Ovary (tissue), 10 donors: ENCODE data around the gene PIBF1. TPM values are rescaled to one million over a fixed set of nuclear protein-coding genes. Genes with fewer than 3 reads are reported as not detected.

Experiments
- DNase-seq, 5 donors: peaks; one replicate each; pipeline ENCODE4 v3.0.0-alpha.2; 2019 to 2020
- H3K27ac ChIP-seq, 2 donors: fragments of 200-600 bp; one replicate each; pipeline versions ENCODE4 v1.5.1 to v1.8.0; 2019 to 2022
- H3K27me3 ChIP-seq: fragments of 200-600 bp; one replicate; pipeline ENCODE4 v1.8.0; 2022
- H3K36me3 ChIP-seq: fragments of 200-600 bp; sonication (generic); one replicate; pipeline ENCODE4 v1.5.1; 2019
- H3K4me1 ChIP-seq: one replicate; pipeline ENCODE4 v1.8.1; 2013; ENCODE audit warnings: mild to moderate bottlenecking, moderate library complexity; ENCODE audit not compliant: insufficient read depth
- H3K4me3 ChIP-seq: fragments of 200-600 bp; sonication (generic); one replicate; pipeline ENCODE4 v1.5.1; 2017
- H3K9me3 ChIP-seq, 2 donors: fragments of 200-600 bp in 1 of 2; sonication (generic) in 1 of 2; one replicate each; pipeline versions ENCODE4 v1.5.1 to v1.8.1; 2013 to 2019; ENCODE audit warnings: mild to moderate bottlenecking in 1 of 2, moderate library complexity in 1 of 2
- CTCF ChIP-seq, 3 donors: fragments of 450-650 bp in 2 of 3; fragments of 200-600 bp in 1 of 3; IDR thresholded peaks; one replicate each; pipeline versions ENCODE4 v1.5.1 to v1.8.0; 2016 to 2022; ENCODE audit warnings: antibody characterized with exemption in 3 of 3, mild to moderate bottlenecking in 1 of 3
- EP300 ChIP-seq: sonication (generic); formaldehyde crosslinking; IDR thresholded peaks from one replicate; pipeline ENCODE4 v1.6.1; 2017; ENCODE audit warnings: antibody characterized with exemption
- POLR2A ChIP-seq: fragments of 450-650 bp; IDR thresholded peaks from one replicate; pipeline ENCODE4 v1.6.1; 2017; ENCODE audit warnings: antibody characterized with exemption, mild to moderate bottlenecking, moderate library complexity
- WGBS, 3 donors: extraction: QIAGEN DNeasy Blood & Tissue Kit in 1 of 3; methylation state at CpG; one replicate each; pipeline versions ENCODE4 v1.1.5 to v1.1.7; 2013 to 2017; 5-methylcytosine and 5-hydroxymethylcytosine counted together
- intact Hi-C, 4 donors: fragments of 100-400 bp; cut with DNase I; formaldehyde crosslinking; loops; one replicate each; pipeline versions ENCODE4 v1.11.0 to v1.15.1; 2022 to 2023
- long read RNA-seq, 3 donors: library from polyadenylated mRNA in 2 of 3; unstranded in 2 of 3; transcript quantifications; one replicate each; pipeline ENCODE4 v2.0.0 and lab custom pipeline, GENCODE V29; 2021 to 2026
- polyA plus RNA-seq, 2 donors: library from polyadenylated mRNA; stranded (reverse); fragments of 200-250 nt in 1 of 2; fragments of 350-450 nt in 1 of 2; fragmentation: Illumina TruSeq in 1 of 2; extraction: RNeasy Lipid Tissue Mini Kit (QIAGEN cat#74804) in 1 of 2; gene quantifications; one replicate each; pipeline ENCODE4 v1.2.3, GENCODE V29; 2013 to 2014
- total RNA-seq, 7 donors: library from RNA; depleted of rRNA in 2 of 7; stranded (reverse); fragments of >200 nt in 2 of 7; fragmentation: NEBNext Ultra II Directional in 3 of 7; extraction: Animal tissue kit (Norgen Biotek cat#: 25700) in 3 of 7; gene quantifications; one replicate each; pipeline versions ENCODE4 v1.1.0 to v1.2.4, GENCODE V29; 2016 to 2023
- donor health status: DM: no; HTN: no; CAD: no; lungs with moderate emphysema.
- donor health status: DM: no; HTN: no; CAD: no.
- donor health status: Bipolar disorder and iron deficiency.
- donor health status: DM: yes; HTN: yes; CAD: no.
- donor health status: DM: no; HTN: no; CAD: no.
- donor health status: DM: yes; HTN: yes; CAD: no.

PIBF1 gene
- total RNA-seq (10 to 100 TPM; 18.2 to 45.7 (median 24.5) TPM), polyA plus RNA-seq (10 to 100 TPM in 1 of 2 donors, 1 to 10 TPM in 1; 9.8 to 13.9 TPM)
- long read RNA-seq, donor 1, partial matches to known transcripts = 53 of 65 reads
- long read RNA-seq, donor 1, other reads (novel, unspliced or antisense) = 9 of 65 reads
- long read RNA-seq, donor 2, transcript PIBF1-201 (18 exons, 3,154 nt) = major isoform, 5 of 12 reads
- long read RNA-seq, donor 2, partial matches to known transcripts = 6 of 12 reads
- long read RNA-seq, donor 2, other reads (novel, unspliced or antisense) = 0 of 12 reads
- long read RNA-seq, donor 3, transcript PIBF1-201 (18 exons, 3,154 nt) = major isoform, 27 of 38 reads
- long read RNA-seq, donor 3, partial matches to known transcripts = 4 of 38 reads
- long read RNA-seq, donor 3, other reads (novel, unspliced or antisense) = 7 of 38 reads

GRCh38 chr13:72781451-72782439 lies at the start of gene PIBF1, which contains the start of gene DIS3:
Gene PIBF1 (plus strand): TSS chr13:72782133. CDS start chr13:72783470, 1,337 bp downstream.
Gene DIS3 (minus strand): TSS chr13:72781900. CDS start chr13:72781832, 68 bp downstream.
- H3K4me1 ChIP-seq = peaks cover 2% of the 10 kb centered on the region
- no peaks in the 10 kb centered on the region for H3K36me3 ChIP-seq
- no peak for TF ChIP-seq CTCF (IDR thresholded peaks at IDR 0.05)
- TF ChIP-seq POLR2A = peak; percentile 59
- peak; percentile 84 for TF ChIP-seq EP300
- DNase-seq = peak; percentile 95 to 97 (median 95)
- H3K9me3 ChIP-seq = no peaks in the 10 kb centered on the region
- H3K4me3 ChIP-seq = peak within 1 kb of the TSS; percentile 98
- WGBS, 3 donors = 0% methylated on average over 57 to 81 of the region's 81 CpGs
- intact Hi-C loops = no loop called here
- H3K27me3 ChIP-seq = no peaks in the 10 kb centered on the region
- peak within 1 kb of the TSS; percentile 18 to 60 for H3K27ac ChIP-seq

GRCh38 chr13:72737033-72737432 lies 44.9 kb upstream of the PIBF1 start:
- TF ChIP-seq POLR2A (no peak), CTCF (IDR thresholded peaks at IDR 0.05) (no peak), EP300 (no peak)
- DNase-seq = no peak
- Histone ChIP-seq H3K27ac (no peak overlapping the region), H3K4me1 (no peaks in the 10 kb centered on the region), H3K36me3 (no peaks in the 10 kb centered on the region), H3K9me3 (no peaks in the 10 kb centered on the region), H3K27me3 (no peaks in the 10 kb centered on the region), H3K4me3 (no peak overlapping the region)
- intact Hi-C loops = no loop called here
- WGBS, 3 donors = 87 to 92% (median 92%) methylated on average over 3 of the region's 3 CpGs

- H3K9me3 ChIP-seq = no peaks in the 10 kb centered on the region
- intact Hi-C loops = no loop called here
- no peak overlapping the region for H3K27ac ChIP-seq
- H3K36me3 ChIP-seq = no peaks in the 10 kb centered on the region
- no peaks in the 10 kb centered on the region for H3K27me3 ChIP-seq
- H3K4me1 ChIP-seq = no peaks in the 10 kb centered on the region
- no peak for TF ChIP-seq EP300
- TF ChIP-seq CTCF (IDR thresholded peaks at IDR 0.05) = no peak
- no peak for TF ChIP-seq POLR2A
- WGBS, 3 donors = 52 to 61% (median 52%) methylated on average over 1 of the region's 1 CpG
- no peak overlapping the region for H3K4me3 ChIP-seq
- DNase-seq = no peak
Measured at GRCh38 chr13:72740015-72740414, 41.9 kb upstream of the PIBF1 start.

GRCh38 chr13:72745260-72745659 lies 36.7 kb upstream of the PIBF1 start:
- Histone ChIP-seq H3K36me3 (no peaks in the 10 kb centered on the region), H3K27me3 (no peaks in the 10 kb centered on the region), H3K4me1 (no peaks in the 10 kb centered on the region), H3K9me3 (no peaks in the 10 kb centered on the region), H3K27ac (no peak overlapping the region), H3K4me3 (no peak overlapping the region)
- WGBS, 3 donors = 31 to 79% (median 47%) methylated on average over 1 of the region's 1 CpG
- intact Hi-C loops = no loop called here
- DNase-seq = no peak
- TF ChIP-seq EP300 (no peak), CTCF (IDR thresholded peaks at IDR 0.05) (no peak), POLR2A (no peak)
